Measurements from ENCODE around the gene HOXA7.

DNA sequence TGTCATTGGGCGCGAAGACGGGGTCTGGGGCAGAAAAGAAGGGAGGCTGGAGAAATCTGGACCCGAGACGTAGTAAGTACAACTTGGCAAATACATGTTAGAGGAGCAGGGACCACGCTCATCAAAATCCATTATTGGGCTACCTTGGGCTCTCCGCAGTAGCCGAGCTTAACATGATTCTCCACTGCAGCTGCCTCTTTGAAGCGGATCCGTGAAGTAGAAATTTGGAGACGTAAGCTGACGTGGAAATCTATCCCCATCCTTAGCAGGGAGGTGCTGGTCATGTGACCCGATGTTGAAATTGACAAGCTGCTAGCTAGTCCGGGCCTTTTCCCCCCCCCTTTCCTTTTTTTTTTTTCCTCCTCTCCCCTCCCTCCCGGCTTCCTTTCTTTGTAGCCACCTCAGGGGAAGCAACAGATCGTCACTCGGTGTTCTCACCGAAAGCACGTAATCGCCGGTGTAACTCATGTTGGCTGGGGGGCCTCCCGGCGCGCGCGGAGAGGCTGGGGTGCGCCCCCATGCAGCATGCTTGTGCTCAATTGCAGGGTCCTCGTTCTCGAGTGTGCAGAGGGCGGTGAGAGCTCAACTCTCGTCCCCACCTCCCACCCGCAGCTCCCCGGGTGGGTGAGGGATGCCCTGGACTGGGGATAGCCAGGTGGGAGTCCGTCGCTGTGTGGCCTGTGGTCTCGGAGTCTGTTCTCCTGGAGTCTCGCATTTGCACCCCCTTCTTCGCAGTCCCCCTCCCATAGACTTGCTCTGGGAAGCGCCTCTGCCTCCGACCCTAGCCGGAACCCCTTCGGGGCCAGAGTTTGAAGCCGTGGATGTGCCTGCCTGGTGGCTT lies 28.8 kb upstream of the HOXA7 start, which contains the start of gene HOXA11:
- TF ChIP-seq, protein P1, sequence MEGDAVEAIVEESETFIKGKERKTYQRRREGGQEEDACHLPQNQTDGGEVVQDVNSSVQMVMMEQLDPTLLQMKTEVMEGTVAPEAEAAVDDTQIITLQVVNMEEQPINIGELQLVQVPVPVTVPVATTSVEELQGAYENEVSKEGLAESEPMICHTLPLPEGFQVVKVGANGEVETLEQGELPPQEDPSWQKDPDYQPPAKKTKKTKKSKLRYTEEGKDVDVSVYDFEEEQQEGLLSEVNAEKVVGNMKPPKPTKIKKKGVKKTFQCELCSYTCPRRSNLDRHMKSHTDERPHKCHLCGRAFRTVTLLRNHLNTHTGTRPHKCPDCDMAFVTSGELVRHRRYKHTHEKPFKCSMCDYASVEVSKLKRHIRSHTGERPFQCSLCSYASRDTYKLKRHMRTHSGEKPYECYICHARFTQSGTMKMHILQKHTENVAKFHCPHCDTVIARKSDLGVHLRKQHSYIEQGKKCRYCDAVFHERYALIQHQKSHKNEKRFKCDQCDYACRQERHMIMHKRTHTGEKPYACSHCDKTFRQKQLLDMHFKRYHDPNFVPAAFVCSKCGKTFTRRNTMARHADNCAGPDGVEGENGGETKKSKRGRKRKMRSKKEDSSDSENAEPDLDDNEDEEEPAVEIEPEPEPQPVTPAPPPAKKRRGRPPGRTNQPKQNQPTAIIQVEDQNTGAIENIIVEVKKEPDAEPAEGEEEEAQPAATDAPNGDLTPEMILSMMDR (IDR thresholded peaks at IDR 0.05): no peak
- no peak for TF ChIP-seq EZH2phosphoT487 (IDR thresholded peaks at IDR 0.05)
- TF ChIP-seq EZH2 (IDR thresholded peaks at IDR 0.05): no peak

Measured in neural progenitor cell (in vitro differentiated cells).